ENCODE results near the gene ZDHHC16. TPM values are rescaled to one million over a fixed set of nuclear protein-coding genes. Genes with fewer than 3 reads are reported as not detected.
A peak's percentile ranks its signal among the peaks of the same experiment; 100 is the strongest.

Gene ZDHHC16
- total and polyA plus RNA-seq, 3 experiments from 2014 or later: 26.4 to 57.6 (median 56.2) TPM

GRCh38 chr10:97482381-97482780 lies 36.4 kb downstream of the ZDHHC16 start:
- H3K27ac Mint-ChIP-seq: peak overlapping the region in 2 of 8 donors; percentile 44 to 69
- no peak for DNase-seq
- no peaks in the 10 kb centered on the region for H3K9me3 Mint-ChIP-seq
- Histone ChIP-seq H3K27ac (ENCODE audit: low read depth, low read length) (no peak overlapping the region), H3K4me3 (ENCODE audit: low read length) (no peak overlapping the region), H3K4me1 (ENCODE audit: insufficient read depth, low read length) (no peaks in the 10 kb centered on the region), H3K9me3 (ENCODE audit: low read length) (no peaks in the 10 kb centered on the region), H3K27me3 (ENCODE audit: insufficient read depth, low read length, poor library complexity, severe bottlenecking) (no peaks in the 10 kb centered on the region), H3K36me3 (ENCODE audit: insufficient read depth, low read length) (peaks cover 49% of the 10 kb centered on the region)
- peaks cover 6 to 17% (median 8%) of the 10 kb centered on the region in 3 donors for H3K4me1 Mint-ChIP-seq
- H3K4me3 Mint-ChIP-seq: no peak overlapping the region
- H3K36me3 Mint-ChIP-seq: peaks cover 2 to 68% (median 15%) of the 10 kb centered on the region in 3 donors
- ChIA-PET POLR2A (no interaction called here), CTCF (interaction anchor here (0.5 to 3.7 kb wide), 2 partner anchors 16 to 155 kb away, joined by 4 to 13 read pairs; no protein-coding TSS in a partner anchor)
- H3K27me3 Mint-ChIP-seq: no peaks in the 10 kb centered on the region

DNA sequence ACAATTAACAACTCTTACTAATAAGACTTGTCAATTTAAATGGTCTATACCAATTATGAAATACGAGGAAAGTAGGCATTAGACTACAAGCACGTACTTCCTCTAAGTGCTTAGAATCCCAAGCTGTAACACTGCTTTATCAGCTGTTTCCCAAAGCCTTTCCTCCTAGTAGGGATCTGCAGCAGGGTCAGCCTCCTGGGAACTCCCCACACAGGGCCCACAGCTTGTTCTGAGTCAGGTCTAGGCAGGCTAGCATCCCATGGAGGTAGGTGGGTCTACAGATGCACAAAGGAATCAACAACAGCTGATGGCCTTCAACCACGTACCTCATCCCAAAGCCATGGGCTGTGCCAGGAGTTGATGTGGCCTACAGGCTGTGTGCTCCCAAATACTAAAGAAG lies 37.5 kb downstream of the ZDHHC16 start:
- CTCF ChIA-PET: interaction anchor here (3.7 kb wide), 1 partner anchor 17 kb away, joined by 13 read pairs; no protein-coding TSS in a partner anchor

GRCh38 chr10:97483921-97484320 lies 37.9 kb downstream of the ZDHHC16 start:
- H3K27ac Mint-ChIP-seq: no peak overlapping the region
- H3K27me3 Mint-ChIP-seq: no peaks in the 10 kb centered on the region
- DNase-seq: no peak
- H3K27me3 ChIP-seq (ENCODE audit: insufficient read depth, low read length, poor library complexity, severe bottlenecking): no peaks in the 10 kb centered on the region
- H3K4me3 Mint-ChIP-seq: no peak overlapping the region
- H3K4me1 ChIP-seq (ENCODE audit: insufficient read depth, low read length): no peaks in the 10 kb centered on the region
- H3K9me3 ChIP-seq (ENCODE audit: low read length): no peaks in the 10 kb centered on the region
- H3K27ac ChIP-seq (ENCODE audit: low read depth, low read length): no peak overlapping the region
- POLR2A ChIA-PET: no interaction called here
- peaks cover 38% of the 10 kb centered on the region for H3K36me3 ChIP-seq (ENCODE audit: insufficient read depth, low read length)
- CTCF ChIA-PET: no interaction called here
- H3K4me1 Mint-ChIP-seq: peaks cover 12 to 26% (median 18%) of the 10 kb centered on the region in 3 donors
- H3K36me3 Mint-ChIP-seq: peaks cover 0 to 60% (median 10%) of the 10 kb centered on the region in 3 donors
- H3K9me3 Mint-ChIP-seq: no peaks in the 10 kb centered on the region
- H3K4me3 ChIP-seq (ENCODE audit: low read length): no peak overlapping the region

More for the DNA sequence above, 37.5 kb downstream of the ZDHHC16 start:
- Mint-ChIP-seq H3K9me3 (no peaks in the 10 kb centered on the region), H3K27me3 (no peaks in the 10 kb centered on the region), H3K27ac (peak overlapping the region in 2 of 8 donors; percentile 29 to 32), H3K4me3 (no peak overlapping the region), H3K36me3 (peaks cover 0 to 61% (median 10%) of the 10 kb centered on the region in 3 donors), H3K4me1 (peaks cover 10 to 21% (median 15%) of the 10 kb centered on the region in 3 donors)
- Histone ChIP-seq H3K4me1 (ENCODE audit: insufficient read depth, low read length) (no peaks in the 10 kb centered on the region), H3K36me3 (ENCODE audit: insufficient read depth, low read length) (peaks cover 40% of the 10 kb centered on the region), H3K27ac (ENCODE audit: low read depth, low read length) (no peak overlapping the region), H3K9me3 (ENCODE audit: low read length) (no peaks in the 10 kb centered on the region), H3K27me3 (ENCODE audit: insufficient read depth, low read length, poor library complexity, severe bottlenecking) (no peaks in the 10 kb centered on the region), H3K4me3 (ENCODE audit: low read length) (no peak overlapping the region)
- POLR2A ChIA-PET: no interaction called here
- DNase-seq: no peak

DNA sequence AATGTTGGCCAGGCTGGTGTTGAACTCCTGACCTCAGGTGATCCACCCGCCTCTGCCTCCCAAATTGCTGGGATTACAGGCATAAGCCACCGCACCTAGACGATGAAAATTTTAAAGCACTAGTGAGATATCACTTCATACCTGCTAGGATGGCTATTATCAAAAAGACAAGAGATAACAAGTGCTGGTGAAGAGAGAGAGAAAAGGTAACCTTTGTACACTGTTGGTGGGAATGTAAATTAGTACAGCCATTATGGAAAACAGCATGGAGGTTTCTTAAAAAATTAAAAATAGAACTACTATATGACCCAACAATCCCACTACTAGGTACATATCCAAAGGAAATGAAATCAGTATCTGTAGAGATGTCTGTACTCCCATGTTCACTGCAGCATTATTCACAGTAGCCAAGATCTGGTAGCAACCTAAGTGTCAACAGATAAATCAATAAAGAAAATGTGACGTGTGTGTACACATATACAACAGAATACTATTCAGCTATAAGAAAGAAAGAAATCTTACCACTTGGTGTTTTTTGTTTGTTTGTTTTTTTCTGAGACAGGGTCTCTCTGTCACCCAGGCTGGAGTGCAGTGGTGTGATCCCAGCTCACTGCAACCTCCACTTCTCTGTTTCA lies 39.8 kb downstream of the ZDHHC16 start:
- peaks cover 23% of the 10 kb centered on the region for H3K36me3 ChIP-seq (ENCODE audit: insufficient read depth, low read length)
- POLR2A ChIA-PET: no interaction called here
- CTCF ChIA-PET: no interaction called here
- H3K4me3 Mint-ChIP-seq: no peak overlapping the region
- peaks cover 10% of the 10 kb centered on the region for H3K4me1 ChIP-seq (ENCODE audit: insufficient read depth, low read length)
- H3K9me3 ChIP-seq (ENCODE audit: low read length): no peaks in the 10 kb centered on the region
- H3K4me1 Mint-ChIP-seq: peaks cover 25 to 42% (median 35%) of the 10 kb centered on the region in 3 donors
- H3K27ac Mint-ChIP-seq: peak overlapping the region in 1 of 8 donors; percentile 74
- H3K27ac ChIP-seq (ENCODE audit: low read depth, low read length): no peak overlapping the region
- no peak for DNase-seq
- H3K4me3 ChIP-seq (ENCODE audit: low read length): no peak overlapping the region
- no peaks in the 10 kb centered on the region for H3K9me3 Mint-ChIP-seq
- peaks cover 0 to 47% (median 5%) of the 10 kb centered on the region in 3 donors for H3K36me3 Mint-ChIP-seq
- no peaks in the 10 kb centered on the region for H3K27me3 ChIP-seq (ENCODE audit: insufficient read depth, low read length, poor library complexity, severe bottlenecking)
- no peaks in the 10 kb centered on the region for H3K27me3 Mint-ChIP-seq

- ChIA-PET CTCF (no interaction called here), POLR2A (no interaction called here)
- H3K27ac Mint-ChIP-seq: peak overlapping the region in 2 of 8 donors; percentile 56 to 73
These were observed 44.6 kb downstream of the ZDHHC16 start for GRCh38 chr10:97490592-97490991.

DNA sequence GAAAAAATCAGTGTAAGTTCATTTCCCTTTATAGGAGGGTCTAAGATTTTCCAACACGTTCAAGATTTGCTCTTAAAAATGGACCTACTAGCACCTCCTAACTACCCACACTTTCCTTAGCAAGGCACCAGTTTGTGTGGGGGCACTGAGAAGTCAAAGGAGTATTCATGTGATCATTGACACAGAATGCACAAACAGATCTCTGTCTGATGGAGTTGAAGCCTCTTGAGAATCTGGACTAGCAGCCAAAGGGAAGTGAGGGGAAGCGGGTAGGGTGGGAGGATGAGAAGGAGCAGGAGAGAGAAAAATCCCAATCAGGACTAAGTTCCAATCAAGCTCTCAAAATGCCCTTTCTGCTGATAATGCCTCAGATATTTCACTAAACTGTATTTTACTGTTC lies 48.2 kb downstream of the ZDHHC16 start:
- peaks cover 49 to 75% (median 62%) of the 10 kb centered on the region in 3 donors for H3K4me1 Mint-ChIP-seq
- peak overlapping the region in 4 of 8 donors; percentile 8 to 59 (median 15) for H3K27ac Mint-ChIP-seq
- Histone ChIP-seq H3K27ac (ENCODE audit: low read depth, low read length) (no peak overlapping the region), H3K4me1 (ENCODE audit: insufficient read depth, low read length) (peaks cover 45% of the 10 kb centered on the region), H3K9me3 (ENCODE audit: low read length) (no peaks in the 10 kb centered on the region), H3K36me3 (ENCODE audit: insufficient read depth, low read length) (no peaks in the 10 kb centered on the region), H3K27me3 (ENCODE audit: insufficient read depth, low read length, poor library complexity, severe bottlenecking) (no peaks in the 10 kb centered on the region), H3K4me3 (ENCODE audit: low read length) (no peak overlapping the region)
- ChIA-PET CTCF (no interaction called here), POLR2A (no interaction called here)
- no peak overlapping the region for H3K4me3 Mint-ChIP-seq
- H3K36me3 Mint-ChIP-seq: peaks cover 0 to 29% (median 0%) of the 10 kb centered on the region in 3 donors
- H3K9me3 Mint-ChIP-seq: no peaks in the 10 kb centered on the region
- H3K27me3 Mint-ChIP-seq: no peaks in the 10 kb centered on the region
- DNase-seq: no peak

More at GRCh38 chr10:97490592-97490991, 44.6 kb downstream of the ZDHHC16 start:
- Histone ChIP-seq H3K36me3 (ENCODE audit: insufficient read depth, low read length) (no peaks in the 10 kb centered on the region), H3K4me1 (ENCODE audit: insufficient read depth, low read length) (peaks cover 26% of the 10 kb centered on the region), H3K27me3 (ENCODE audit: insufficient read depth, low read length, poor library complexity, severe bottlenecking) (no peaks in the 10 kb centered on the region), H3K4me3 (ENCODE audit: low read length) (no peak overlapping the region), H3K27ac (ENCODE audit: low read depth, low read length) (no peak overlapping the region), H3K9me3 (ENCODE audit: low read length) (no peaks in the 10 kb centered on the region)
- Mint-ChIP-seq H3K27me3 (no peaks in the 10 kb centered on the region), H3K4me1 (peaks cover 42 to 72% (median 59%) of the 10 kb centered on the region in 3 donors), H3K4me3 (no peak overlapping the region), H3K36me3 (peaks cover 0 to 31% (median 0%) of the 10 kb centered on the region in 3 donors), H3K9me3 (no peaks in the 10 kb centered on the region)
- DNase-seq: no peak

- Histone ChIP-seq H3K27me3 (ENCODE audit: insufficient read depth, low read length, poor library complexity, severe bottlenecking) (no peaks in the 10 kb centered on the region), H3K4me1 (ENCODE audit: insufficient read depth, low read length) (peaks cover 39% of the 10 kb centered on the region), H3K4me3 (ENCODE audit: low read length) (no peak overlapping the region), H3K27ac (ENCODE audit: low read depth, low read length) (no peak overlapping the region), H3K9me3 (ENCODE audit: low read length) (no peaks in the 10 kb centered on the region), H3K36me3 (ENCODE audit: insufficient read depth, low read length) (no peaks in the 10 kb centered on the region)
- Mint-ChIP-seq H3K4me3 (peak overlapping the region in 5 of 7 donors; percentile 4 to 80 (median 18)), H3K27ac (peak overlapping the region in 6 of 8 donors; percentile 26 to 81 (median 60)), H3K4me1 (peaks cover 49 to 72% (median 58%) of the 10 kb centered on the region in 3 donors), H3K27me3 (peaks cover 2 to 5% of the 10 kb centered on the region in 2 donors), H3K9me3 (no peaks in the 10 kb centered on the region), H3K36me3 (peaks cover 0 to 25% (median 0%) of the 10 kb centered on the region in 3 donors)
- peak in 1 of 5 donors; percentile 54 for DNase-seq
- ChIA-PET POLR2A (no interaction called here), CTCF (no interaction called here)
These were observed 49.0 kb downstream of the ZDHHC16 start for GRCh38 chr10:97494863-97495506.

- POLR2A ChIA-PET: no interaction called here
These were observed 51.6 kb downstream of the ZDHHC16 start for GRCh38 chr10:97497572-97498075.

More at GRCh38 chr10:97497572-97498075, 51.6 kb downstream of the ZDHHC16 start:
- Histone ChIP-seq H3K9me3 (ENCODE audit: low read length) (no peaks in the 10 kb centered on the region), H3K36me3 (ENCODE audit: insufficient read depth, low read length) (no peaks in the 10 kb centered on the region), H3K27ac (ENCODE audit: low read depth, low read length) (peak overlapping the region; percentile 81), H3K4me1 (ENCODE audit: insufficient read depth, low read length) (peaks cover 35% of the 10 kb centered on the region), H3K4me3 (ENCODE audit: low read length) (peak overlapping the region; percentile 86), H3K27me3 (ENCODE audit: insufficient read depth, low read length, poor library complexity, severe bottlenecking) (no peaks in the 10 kb centered on the region)
- Mint-ChIP-seq H3K4me3 (peak overlapping the region; percentile 95 to 99 (median 98)), H3K36me3 (peaks cover 0 to 22% (median 0%) of the 10 kb centered on the region in 3 donors), H3K4me1 (peaks cover 44 to 60% (median 50%) of the 10 kb centered on the region in 3 donors), H3K27ac (peak overlapping the region; percentile 83 to 99 (median 97)), H3K27me3 (peaks cover 20 to 25% of the 10 kb centered on the region in 2 donors), H3K9me3 (no peaks in the 10 kb centered on the region)
- CTCF ChIA-PET: no interaction called here
- DNase-seq: peak; percentile 43 to 75 (median 59)
